Left lung (tissue), 10 donors: Measurements from ENCODE around the gene PGAP6. TPM values are rescaled to one million over a fixed set of nuclear protein-coding genes. Genes with fewer than 3 reads are reported as not detected.

ENCODE experiments used
- ATAC-seq: fragments of 200-7000 bp; cut with Tn5 transposase; one replicate; pipeline ENCODE4 v1.9.1; 2020; ENCODE audit warnings: moderate library complexity
- DNase-seq, 4 donors: peaks; one replicate each; pipeline ENCODE4 v3.0.0-alpha.2; 2013 to 2020
- H3K27ac ChIP-seq, 2 donors: fragments of 200-600 bp; sonication (generic) in 1 of 2; one replicate each; pipeline versions ENCODE4 v1.5.0 to v1.8.0; 2020 to 2021
- H3K27me3 ChIP-seq, 2 donors: fragments of 200-600 bp; sonication (generic) in 1 of 2; one replicate each; pipeline versions ENCODE4 v1.5.0 to v1.8.0; 2020 to 2021
- H3K36me3 ChIP-seq, 2 donors: fragments of 200-600 bp; sonication (generic) in 1 of 2; one replicate each; pipeline versions ENCODE4 v1.5.0 to v1.8.0; 2020 to 2021
- H3K4me1 ChIP-seq, 2 donors: fragments of 200-600 bp; one replicate each; pipeline ENCODE4 v1.8.0; 2021
- H3K4me3 ChIP-seq, 2 donors: fragments of 200-600 bp; sonication (generic) in 1 of 2; one replicate each; pipeline versions ENCODE4 v1.5.0 to v1.8.0; 2020 to 2021; ENCODE audit warnings: mild to moderate bottlenecking in 1 of 2
- H3K9me3 ChIP-seq, 2 donors: fragments of 200-600 bp; sonication (generic) in 1 of 2; one replicate each; pipeline versions ENCODE4 v1.5.0 to v1.8.0; 2020 to 2021
- intact Hi-C, 2 donors: fragments of 100-400 bp; cut with DNase I; formaldehyde crosslinking; loops; one replicate each; pipeline versions ENCODE4 v1.11.2 to v1.14.2; 2022
- polyA plus RNA-seq, 6 donors: library from polyadenylated mRNA; unstranded; fragments of 120-200 nt; gene quantifications; one replicate each; pipeline ENCODE4 v1.2.1, GENCODE V29; 2013; ENCODE audit not compliant: insufficient read length in 6 of 6
- total RNA-seq, 2 donors: library from RNA; stranded (reverse); fragmentation: NEBNext Ultra II Directional; extraction: Animal tissue kit (Norgen Biotek cat#: 25700); gene quantifications; one replicate each; pipeline ENCODE4 v1.2.1, GENCODE V29; 2021
- TF ChIP-seq, protein P1 (sequence below), 2 donors: fragments of 200-600 bp; sonication (generic) in 1 of 2; IDR thresholded peaks; one replicate each; pipeline versions ENCODE4 v1.5.0 to v1.8.0; 2021; ENCODE audit warnings: antibody characterized with exemption in 2 of 2
- donor health status: DM: no; HTN: yes; CAD: no.
- donor health status: DM: no; HTN: no; CAD: no.

Gene PGAP6
- total and polyA plus RNA-seq, 8 donors: 37.3 to 88.4 (median 43.9) TPM

DNA sequence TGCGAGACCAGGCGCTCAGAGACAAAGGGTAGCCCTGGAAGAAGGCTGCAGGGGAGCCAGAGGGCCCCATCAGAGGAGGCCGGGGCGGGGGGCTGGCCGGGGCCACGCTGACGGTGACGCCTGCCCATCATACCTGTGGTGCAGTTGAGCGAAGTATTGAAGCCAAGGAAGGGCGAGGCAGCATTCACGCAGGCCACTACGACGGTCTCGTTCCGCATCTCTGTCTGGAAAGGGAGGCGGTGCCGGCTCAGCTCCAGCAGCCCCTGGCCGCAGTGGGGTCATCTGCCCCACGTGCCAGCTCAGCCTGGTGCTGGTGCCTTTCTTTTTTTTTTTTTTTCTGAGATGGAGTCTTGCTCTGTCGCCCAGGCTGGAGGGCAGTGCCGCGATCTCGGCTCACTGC is 6.6 kb downstream of the PGAP6 start:
- H3K4me1 ChIP-seq: peaks cover 18 to 27% of the 10 kb centered on the region in 2 donors
- H3K4me3 ChIP-seq: no peak overlapping the region

DNA sequence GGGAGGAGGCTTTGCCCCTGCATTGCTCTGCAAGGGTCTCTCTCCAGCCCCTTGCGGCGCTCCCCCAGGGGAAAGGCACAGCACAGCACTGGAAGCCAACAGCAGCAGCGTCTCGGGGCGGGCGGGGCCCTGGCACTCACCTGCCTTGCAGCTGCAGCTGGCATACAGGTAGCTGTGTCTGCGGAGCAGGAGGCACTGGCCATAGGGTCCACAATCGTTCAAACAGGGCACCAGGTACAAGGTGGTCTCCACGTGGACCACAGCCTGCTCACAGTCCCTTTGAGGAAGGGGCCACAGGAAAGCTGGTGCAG is 7.2 kb downstream of the PGAP6 start:
- intact Hi-C loops: no loop called here
- H3K36me3 ChIP-seq: peaks cover 0 to 69% of the 10 kb centered on the region in 2 donors
- H3K27me3 ChIP-seq: no peaks in the 10 kb centered on the region
- peaks cover 16 to 25% of the 10 kb centered on the region in 2 donors for H3K4me1 ChIP-seq
- ATAC-seq (no peak), DNase-seq (no peak)
- no peaks in the 10 kb centered on the region for H3K9me3 ChIP-seq
- H3K27ac ChIP-seq: no peak overlapping the region
- TF ChIP-seq, protein P1, sequence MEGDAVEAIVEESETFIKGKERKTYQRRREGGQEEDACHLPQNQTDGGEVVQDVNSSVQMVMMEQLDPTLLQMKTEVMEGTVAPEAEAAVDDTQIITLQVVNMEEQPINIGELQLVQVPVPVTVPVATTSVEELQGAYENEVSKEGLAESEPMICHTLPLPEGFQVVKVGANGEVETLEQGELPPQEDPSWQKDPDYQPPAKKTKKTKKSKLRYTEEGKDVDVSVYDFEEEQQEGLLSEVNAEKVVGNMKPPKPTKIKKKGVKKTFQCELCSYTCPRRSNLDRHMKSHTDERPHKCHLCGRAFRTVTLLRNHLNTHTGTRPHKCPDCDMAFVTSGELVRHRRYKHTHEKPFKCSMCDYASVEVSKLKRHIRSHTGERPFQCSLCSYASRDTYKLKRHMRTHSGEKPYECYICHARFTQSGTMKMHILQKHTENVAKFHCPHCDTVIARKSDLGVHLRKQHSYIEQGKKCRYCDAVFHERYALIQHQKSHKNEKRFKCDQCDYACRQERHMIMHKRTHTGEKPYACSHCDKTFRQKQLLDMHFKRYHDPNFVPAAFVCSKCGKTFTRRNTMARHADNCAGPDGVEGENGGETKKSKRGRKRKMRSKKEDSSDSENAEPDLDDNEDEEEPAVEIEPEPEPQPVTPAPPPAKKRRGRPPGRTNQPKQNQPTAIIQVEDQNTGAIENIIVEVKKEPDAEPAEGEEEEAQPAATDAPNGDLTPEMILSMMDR (IDR thresholded peaks at IDR 0.05): no peak
- no peak overlapping the region for H3K4me3 ChIP-seq

More for the DNA sequence above, 6.6 kb downstream of the PGAP6 start:
- H3K27ac ChIP-seq: no peak overlapping the region
- TF ChIP-seq, protein P1 (IDR thresholded peaks at IDR 0.05): no peak
- no peaks in the 10 kb centered on the region for H3K27me3 ChIP-seq
- H3K9me3 ChIP-seq: no peaks in the 10 kb centered on the region
- DNase-seq (no peak), ATAC-seq (no peak)
- intact Hi-C loops: no loop called here
- peaks cover 0 to 69% of the 10 kb centered on the region in 2 donors for H3K36me3 ChIP-seq

DNA sequence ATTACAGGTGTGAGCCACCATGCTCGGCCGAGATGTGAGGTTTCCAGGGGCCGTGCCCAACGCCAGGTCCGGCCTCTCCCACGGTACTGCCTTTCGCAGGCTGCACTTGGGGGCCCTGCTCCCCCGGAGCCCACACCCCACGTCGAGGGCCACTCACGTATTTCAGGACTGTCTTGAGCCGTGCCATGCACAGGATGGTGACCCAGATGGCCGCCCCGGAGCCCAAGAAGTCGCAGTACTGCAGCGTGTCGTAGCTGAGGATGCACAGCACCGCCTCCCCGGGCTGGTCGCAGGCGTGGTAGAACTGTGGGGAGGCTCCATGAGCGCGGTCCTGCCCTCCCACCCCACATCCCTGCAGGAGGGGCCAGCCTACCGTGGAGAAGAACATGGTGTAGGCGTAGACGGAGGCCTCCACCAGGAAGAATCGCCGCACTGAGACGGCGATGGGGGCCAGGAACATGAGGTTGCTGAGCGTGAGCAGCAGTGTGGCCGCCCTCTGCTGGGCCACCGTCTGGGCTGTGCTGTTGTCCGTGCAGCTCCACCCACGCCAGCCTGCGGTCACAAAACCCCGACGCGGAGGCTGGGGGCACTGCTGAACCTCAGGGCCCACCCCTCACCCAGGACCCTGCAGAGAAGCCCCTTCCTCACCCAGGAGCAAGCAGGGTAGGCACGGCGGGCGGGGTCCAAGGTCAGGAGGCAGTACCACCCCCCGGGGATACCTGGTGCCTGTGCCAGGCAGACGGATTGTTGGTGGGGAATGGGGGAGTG is 7.7 kb downstream of the PGAP6 start:
- TF ChIP-seq, protein P1 (IDR thresholded peaks at IDR 0.05): no peak
- H3K27ac ChIP-seq: no peak overlapping the region
- intact Hi-C loops: no loop called here
- H3K27me3 ChIP-seq: no peaks in the 10 kb centered on the region
- H3K36me3 ChIP-seq: peaks cover 0 to 69% of the 10 kb centered on the region in 2 donors
- H3K4me1 ChIP-seq: peaks cover 14 to 25% of the 10 kb centered on the region in 2 donors
- ATAC-seq (no peak), DNase-seq (peak in 1 of 4 donors; percentile 76)
- H3K4me3 ChIP-seq: no peak overlapping the region
- H3K9me3 ChIP-seq: no peaks in the 10 kb centered on the region

DNA sequence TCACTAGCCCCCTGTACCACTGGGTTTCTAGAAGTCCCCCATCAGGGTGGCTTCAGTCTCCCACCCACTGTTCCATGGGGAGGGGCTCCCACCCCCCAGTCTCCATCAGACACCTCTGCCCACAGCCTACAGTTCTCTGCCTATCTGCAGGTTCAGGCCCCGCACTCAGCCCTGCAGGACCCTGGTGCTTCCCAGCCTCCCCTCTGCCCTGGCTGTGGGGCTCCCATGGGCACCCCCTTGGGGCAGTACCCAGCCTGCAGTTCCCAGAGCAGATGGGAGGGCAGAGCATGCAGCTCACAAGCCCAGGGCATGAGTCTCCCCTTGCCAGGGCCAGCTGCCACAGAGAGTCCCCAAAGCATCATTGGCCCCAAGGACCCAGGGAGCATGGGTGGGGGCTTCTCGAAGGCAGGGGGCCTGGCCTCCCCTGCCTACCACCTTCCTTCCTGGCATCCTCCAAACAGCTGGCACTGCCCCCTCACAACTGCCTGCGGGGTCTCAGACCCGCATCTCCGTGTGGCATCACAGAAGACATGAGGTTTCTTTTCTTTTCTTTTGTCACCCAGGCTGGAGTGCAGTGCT is 8.7 kb downstream of the PGAP6 start:
- DNase-seq (no peak), ATAC-seq (no peak)
- intact Hi-C loops: no loop called here
- H3K27ac ChIP-seq: no peak overlapping the region
- H3K4me1 ChIP-seq: peaks cover 11 to 23% of the 10 kb centered on the region in 2 donors
- H3K9me3 ChIP-seq: no peaks in the 10 kb centered on the region
- H3K27me3 ChIP-seq: no peaks in the 10 kb centered on the region
- TF ChIP-seq, protein P1 (IDR thresholded peaks at IDR 0.05): no peak
- H3K36me3 ChIP-seq: peaks cover 0 to 79% of the 10 kb centered on the region in 2 donors
- H3K4me3 ChIP-seq: no peak overlapping the region

DNA sequence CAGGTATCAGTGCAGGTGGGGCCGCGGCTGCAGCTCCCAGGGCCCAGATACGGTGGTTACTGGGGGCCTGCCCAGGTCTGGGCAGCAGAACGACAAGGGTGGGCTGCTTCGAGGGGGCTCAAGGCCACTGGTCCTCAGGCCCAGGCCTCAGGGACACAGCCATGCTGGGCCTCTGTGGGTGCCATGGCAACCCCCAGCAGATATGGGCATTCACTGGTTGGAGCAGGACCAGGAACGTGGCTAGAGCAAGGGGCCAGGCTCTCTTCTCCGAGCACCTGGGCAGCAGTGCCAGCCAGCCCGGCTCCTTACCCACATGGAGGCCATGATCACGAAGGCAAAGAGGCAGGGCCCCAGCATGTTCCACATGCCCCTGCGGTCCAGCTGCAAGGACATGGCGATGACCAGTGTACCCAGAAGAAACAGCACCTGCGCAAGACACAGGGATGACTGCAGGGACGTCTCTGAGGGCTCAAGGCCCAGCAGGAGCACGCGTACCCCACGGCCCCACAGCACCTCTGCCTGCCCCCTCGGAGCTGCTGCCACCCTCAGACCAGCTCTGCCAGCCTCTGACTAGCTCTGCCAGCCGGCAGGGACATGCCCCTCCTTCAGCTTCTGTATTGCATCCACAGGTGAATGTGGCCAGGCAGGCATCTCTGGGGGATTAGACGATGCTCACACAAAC is 9.3 kb downstream of the PGAP6 start:
- H3K36me3 ChIP-seq: peaks cover 0 to 81% of the 10 kb centered on the region in 2 donors
- TF ChIP-seq, protein P1 (IDR thresholded peaks at IDR 0.05): no peak
- intact Hi-C loops: no loop called here

More for the DNA sequence above, 9.3 kb downstream of the PGAP6 start:
- ATAC-seq (no peak), DNase-seq (no peak)
- no peaks in the 10 kb centered on the region for H3K27me3 ChIP-seq
- no peak overlapping the region for H3K4me3 ChIP-seq
- no peak overlapping the region for H3K27ac ChIP-seq
- no peaks in the 10 kb centered on the region for H3K9me3 ChIP-seq
- peaks cover 11 to 23% of the 10 kb centered on the region in 2 donors for H3K4me1 ChIP-seq
